MM.1S (cell line): ENCODE measurements around the gene SLC10A3.
A peak's percentile ranks its signal among the peaks of the same experiment; 100 is the strongest.

Experiments used
- DNase-seq: peaks from one replicate; pipeline ENCODE4 v3.0.0-alpha.2; 2015
- H2AFZ ChIP-seq: fragments of 300-600 bp; sonication (generic); 2 replicates; pipeline ENCODE4 v1.6.0; 2016; ENCODE audit warnings: antibody characterized with exemption, low read length
- H3F3A ChIP-seq: fragments of 300-600 bp; sonication (generic); 2 replicates; pipeline ENCODE4 v1.6.1; 2016; ENCODE audit warnings: mild to moderate bottlenecking, antibody characterized with exemption, low read length, moderate library complexity, mixed read lengths; ENCODE audit not compliant: insufficient read depth
- H3K27ac ChIP-seq: fragments of 300-600 bp; sonication (generic); 2 replicates; pipeline ENCODE4 v1.5.1; 2016; ENCODE audit warnings: mild to moderate bottlenecking, low read length
- H3K27me3 ChIP-seq: fragments of 300-600 bp; sonication (generic); replicated peaks from 2 replicates; pipeline ENCODE4 v1.6.0; 2016; ENCODE audit warnings: low read length; ENCODE audit not compliant: insufficient read depth
- H3K36me3 ChIP-seq: fragments of 300-600 bp; sonication (generic); replicated peaks from 2 replicates; pipeline ENCODE4 v1.6.1; 2016; ENCODE audit warnings: mild to moderate bottlenecking, low read length, mixed read lengths; ENCODE audit not compliant: insufficient read depth
- H3K4me1 ChIP-seq: fragments of 300-600 bp; sonication (generic); 2 replicates; pipeline ENCODE4 v1.6.1; 2016; ENCODE audit warnings: low read length, mixed read lengths
- H3K4me2 ChIP-seq: fragments of 300-600 bp; sonication (generic); 2 replicates; pipeline ENCODE4 v1.6.0; 2016; ENCODE audit warnings: low read depth, low read length
- H3K4me3 ChIP-seq: fragments of 300-600 bp; sonication (generic); 2 replicates; pipeline ENCODE4 v1.5.1; 2016; ENCODE audit warnings: low read length, mixed read lengths
- H3K79me2 ChIP-seq: fragments of 300-600 bp; sonication (generic); 2 replicates; pipeline ENCODE4 v1.6.1; 2016; ENCODE audit warnings: mixed run types, low read length, mixed read lengths
- H3K9ac ChIP-seq: fragments of 300-600 bp; sonication (generic); 2 replicates; pipeline ENCODE4 v1.6.1; 2016; ENCODE audit warnings: low read length, mixed read lengths
- H3K9me2 ChIP-seq: fragments of 300-600 bp; sonication (generic); replicated peaks from 2 replicates; pipeline ENCODE4 v1.6.1; 2016; ENCODE audit warnings: mild to moderate bottlenecking, low read length, mixed read lengths; ENCODE audit not compliant: insufficient read depth
- H3K9me3 ChIP-seq: fragments of 300-600 bp; sonication (generic); replicated peaks from 2 replicates; pipeline ENCODE4 v1.6.1; 2016; ENCODE audit warnings: mild to moderate bottlenecking, low read length, mixed read lengths; ENCODE audit not compliant: insufficient read depth
- H4K20me1 ChIP-seq: fragments of 300-600 bp; sonication (generic); 2 replicates; pipeline ENCODE4 v1.6.1; 2016; ENCODE audit warnings: mild to moderate bottlenecking, low read length, moderate library complexity, mixed read lengths; ENCODE audit not compliant: insufficient read depth
- EZH2 ChIP-seq: fragments of 300-600 bp; sonication (generic); optimal IDR thresholded peaks from 2 replicates; pipeline ENCODE3; 2017; ENCODE audit warnings: low read depth, mild to moderate bottlenecking, antibody characterized with exemption, low read length, mixed read lengths
- EZH2phosphoT487 ChIP-seq: fragments of 300-600 bp; sonication (generic); IDR thresholded peaks from 2 replicates; pipeline ENCODE4 v1.6.1; 2018; ENCODE audit warnings: antibody characterized with exemption, low read length
- TF ChIP-seq, protein P1 (sequence below): fragments of 300-600 bp; sonication (generic); IDR thresholded peaks from 2 replicates; pipeline ENCODE4 v1.5.1; 2016; ENCODE audit warnings: antibody characterized with exemption, low read length, mixed read lengths

Gene SLC10A3

DNA sequence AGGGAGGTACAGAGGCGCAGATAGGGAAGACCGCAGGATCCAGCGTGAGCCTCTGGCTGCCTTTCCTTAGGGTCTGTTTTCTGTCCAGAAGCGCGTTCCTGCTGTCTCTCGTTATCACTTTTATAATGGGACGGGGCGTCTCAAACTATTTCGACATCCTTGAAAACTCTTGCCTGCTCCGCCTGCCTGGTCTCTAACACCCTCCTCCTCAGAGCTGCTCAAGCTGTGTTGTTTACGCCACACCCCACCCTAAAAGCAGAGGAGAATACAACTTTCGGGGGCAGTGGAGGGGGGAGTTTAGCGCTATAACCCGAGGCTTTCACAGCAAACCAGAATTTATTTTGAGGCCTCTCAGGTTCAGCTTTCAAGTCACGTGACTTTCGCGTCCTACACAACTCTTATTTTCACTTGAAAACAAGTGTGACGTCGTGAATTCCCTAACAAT, 26.2 kb upstream of the SLC10A3 start:
- Histone ChIP-seq H3K36me3 (no peaks in the 10 kb centered on the region), H3K9me3 (no peaks in the 10 kb centered on the region), H4K20me1 (no peaks in the 10 kb centered on the region), H3K27me3 (no peaks in the 10 kb centered on the region), H3K79me2 (peaks cover 4% of the 10 kb centered on the region; the same call in 1 of the 2 replicates), H3K9me2 (no peaks in the 10 kb centered on the region), H3K27ac (peak overlapping the region; percentile 20; the same call in 1 of the 2 replicates), H3K4me2 (peak overlapping the region; percentile 50), H2AFZ (peak overlapping the region; percentile 54), H3K9ac (peak overlapping the region; percentile 36; the same call in 1 of the 2 replicates), H3K4me3 (peak overlapping the region; percentile 65), H3K4me1 (no peaks in the 10 kb centered on the region), H3F3A (no peaks in the 10 kb centered on the region)
- DNase-seq = no peak
- TF ChIP-seq, protein P1, sequence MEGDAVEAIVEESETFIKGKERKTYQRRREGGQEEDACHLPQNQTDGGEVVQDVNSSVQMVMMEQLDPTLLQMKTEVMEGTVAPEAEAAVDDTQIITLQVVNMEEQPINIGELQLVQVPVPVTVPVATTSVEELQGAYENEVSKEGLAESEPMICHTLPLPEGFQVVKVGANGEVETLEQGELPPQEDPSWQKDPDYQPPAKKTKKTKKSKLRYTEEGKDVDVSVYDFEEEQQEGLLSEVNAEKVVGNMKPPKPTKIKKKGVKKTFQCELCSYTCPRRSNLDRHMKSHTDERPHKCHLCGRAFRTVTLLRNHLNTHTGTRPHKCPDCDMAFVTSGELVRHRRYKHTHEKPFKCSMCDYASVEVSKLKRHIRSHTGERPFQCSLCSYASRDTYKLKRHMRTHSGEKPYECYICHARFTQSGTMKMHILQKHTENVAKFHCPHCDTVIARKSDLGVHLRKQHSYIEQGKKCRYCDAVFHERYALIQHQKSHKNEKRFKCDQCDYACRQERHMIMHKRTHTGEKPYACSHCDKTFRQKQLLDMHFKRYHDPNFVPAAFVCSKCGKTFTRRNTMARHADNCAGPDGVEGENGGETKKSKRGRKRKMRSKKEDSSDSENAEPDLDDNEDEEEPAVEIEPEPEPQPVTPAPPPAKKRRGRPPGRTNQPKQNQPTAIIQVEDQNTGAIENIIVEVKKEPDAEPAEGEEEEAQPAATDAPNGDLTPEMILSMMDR = no peak
- TF ChIP-seq EZH2phosphoT487 = no peak
- TF ChIP-seq EZH2 = no peak

DNA sequence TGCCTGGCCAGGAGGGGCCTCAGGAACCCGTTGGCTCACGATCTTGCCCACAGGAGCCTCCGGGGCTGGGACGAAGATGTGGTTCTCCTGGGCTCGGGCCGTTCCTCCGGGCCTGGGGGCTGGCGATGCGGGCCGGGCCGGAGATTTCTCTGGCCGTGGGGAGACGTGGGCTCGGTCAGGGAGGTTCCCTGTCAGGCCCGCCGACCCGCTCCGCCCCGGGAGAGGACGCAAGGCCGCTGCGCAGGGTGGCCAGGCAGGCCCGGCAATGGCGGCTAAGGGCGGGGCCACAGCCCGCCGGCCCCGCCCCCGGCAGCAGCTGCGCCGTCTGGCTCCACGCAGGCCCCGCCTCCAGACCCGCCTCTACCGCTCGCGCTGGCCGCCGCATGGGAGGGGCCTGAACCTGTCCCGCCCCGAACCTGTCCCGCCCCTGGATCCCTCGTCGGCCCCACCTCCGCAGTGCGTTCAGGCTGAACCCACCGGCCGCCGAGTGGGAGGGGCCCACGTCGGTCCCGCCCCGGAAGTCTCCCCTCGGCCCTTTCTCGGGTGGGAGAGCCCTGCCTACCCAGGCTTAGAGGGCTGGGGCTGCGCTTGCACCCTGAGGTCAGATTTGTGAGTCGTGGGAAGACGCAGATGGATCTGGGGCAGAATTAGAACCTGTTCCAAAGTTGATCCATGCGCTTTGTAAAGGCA, 25.7 kb upstream of the SLC10A3 start, which contains the start of gene FAM3A:
TSS of gene FAM3A (minus strand) at position 267 of the 690 bp plus-strand sequence. CDS start 460 bp downstream, outside the sequence.
- Histone ChIP-seq H3K4me3 (peak within 1 kb of the TSS; percentile 76), H3F3A (no peaks in the 10 kb centered on the region), H3K9me2 (no peaks in the 10 kb centered on the region), H3K27ac (peak within 1 kb of the TSS; percentile 64), H3K9me3 (no peaks in the 10 kb centered on the region), H3K79me2 (peaks cover 4% of the 10 kb centered on the region; the same call in 1 of the 2 replicates), H3K4me1 (no peaks in the 10 kb centered on the region), H3K36me3 (no peaks in the 10 kb centered on the region), H4K20me1 (no peaks in the 10 kb centered on the region), H2AFZ (peak within 1 kb of the TSS; percentile 54), H3K4me2 (peak within 1 kb of the TSS; percentile 64), H3K27me3 (no peaks in the 10 kb centered on the region), H3K9ac (peak within 1 kb of the TSS; percentile 94)
- no peak for TF ChIP-seq EZH2phosphoT487
- no peak for TF ChIP-seq EZH2
- TF ChIP-seq, protein P1 = no peak
- DNase-seq = peak; percentile 74

DNA sequence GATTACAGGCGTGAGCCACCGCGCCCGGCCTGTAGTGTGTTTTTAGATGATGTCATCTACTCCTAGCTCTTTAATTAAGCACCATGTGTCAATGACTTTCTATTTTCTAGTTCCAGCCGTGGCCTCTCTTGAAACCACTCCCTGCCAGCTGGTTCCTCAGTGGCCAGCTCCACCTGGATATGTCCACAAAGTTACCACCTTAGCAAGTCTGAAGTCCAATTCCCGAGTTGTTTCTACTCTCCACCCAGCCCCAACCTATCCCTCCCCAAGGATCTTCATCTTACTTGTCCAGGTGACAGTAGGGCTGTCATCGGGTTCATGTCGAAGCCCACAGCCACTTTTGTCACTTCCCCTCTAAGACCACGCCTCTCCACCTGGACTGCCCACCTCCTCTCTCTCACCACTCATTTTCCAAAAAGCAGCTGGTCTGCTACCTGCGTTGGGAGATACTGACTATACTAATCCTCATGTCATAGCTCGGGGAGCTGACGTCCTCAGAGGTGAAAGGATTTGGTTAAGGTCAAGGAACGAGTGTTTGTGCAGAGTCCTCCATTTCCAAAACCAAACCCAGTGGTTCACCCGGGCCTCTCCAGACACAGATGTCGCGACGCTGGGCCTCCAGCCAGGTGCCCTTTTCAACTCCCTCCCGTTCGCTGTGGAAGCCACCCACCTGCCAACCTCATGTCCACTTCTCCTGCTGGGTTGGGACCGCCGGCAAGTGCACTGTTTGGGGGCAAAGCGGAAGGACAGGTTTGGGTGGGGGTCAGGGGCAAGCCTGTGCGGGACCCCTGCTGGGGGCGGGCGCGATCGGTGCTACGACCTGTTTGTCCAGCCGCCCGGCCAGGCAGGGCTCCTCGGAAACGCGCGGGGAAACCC, 24.9 kb upstream of the SLC10A3 start:
- H3K27me3 ChIP-seq = no peaks in the 10 kb centered on the region

More for the DNA sequence above, 24.9 kb upstream of the SLC10A3 start:
- H3K9me3 ChIP-seq = no peaks in the 10 kb centered on the region
- peak; percentile 42 for DNase-seq
- H3K4me3 ChIP-seq = peak overlapping the region; percentile 76
- peak overlapping the region; percentile 64 for H3K27ac ChIP-seq
- no peaks in the 10 kb centered on the region for H3K4me1 ChIP-seq
- H3K9me2 ChIP-seq = no peaks in the 10 kb centered on the region
- peak overlapping the region; percentile 94 for H3K9ac ChIP-seq
- peak overlapping the region; percentile 64 for H3K4me2 ChIP-seq
- no peaks in the 10 kb centered on the region for H3K36me3 ChIP-seq
- no peak overlapping the region for H2AFZ ChIP-seq
- H4K20me1 ChIP-seq = no peaks in the 10 kb centered on the region
- TF ChIP-seq EZH2phosphoT487 (no peak), EZH2 (no peak)
- TF ChIP-seq, protein P1 = no peak
- no peaks in the 10 kb centered on the region for H3F3A ChIP-seq
- H3K79me2 ChIP-seq = peaks cover 4% of the 10 kb centered on the region; the same call in 1 of the 2 replicates
